OCI-LY1 (cell line): Measurements from ENCODE around the gene PTPA.

Source experiments
- H2AFZ ChIP-seq: fragments of 200-600 bp; sonication (generic), shearing (Covaris generic); 2 replicates; pipeline ENCODE4 v1.6.0; 2014; ENCODE audit warnings: antibody characterized with exemption, mild to moderate bottlenecking, low read length
- H3F3A ChIP-seq: fragments of 200-600 bp; sonication (generic), shearing (Covaris generic); 2 replicates; pipeline ENCODE4 v1.6.0; 2014; ENCODE audit warnings: mild to moderate bottlenecking, antibody characterized with exemption, low read length, moderate library complexity; ENCODE audit not compliant: insufficient read depth
- H3K27ac ChIP-seq: fragments of 200-600 bp; sonication (generic); 2 replicates; pipeline ENCODE4 v1.5.1; 2014; ENCODE audit warnings: low read length, mixed run types, mild to moderate bottlenecking, low read depth; ENCODE audit not compliant: poor library complexity, severe bottlenecking
- H3K27me3 ChIP-seq: fragments of 200-600 bp; sonication (generic); 2 replicates; pipeline ENCODE4 v1.6.0; 2014; ENCODE audit warnings: antibody characterized with exemption, mild to moderate bottlenecking, low read length, moderate library complexity; ENCODE audit not compliant: insufficient read depth
- H3K36me3 ChIP-seq: fragments of 200-600 bp; sonication (generic); 2 replicates; pipeline ENCODE4 v1.6.1; 2014; ENCODE audit warnings: mild to moderate bottlenecking, antibody characterized with exemption, low read length, moderate library complexity, mixed read lengths; ENCODE audit not compliant: insufficient read depth
- H3K4me1 ChIP-seq: fragments of 200-600 bp; sonication (generic); 2 replicates; pipeline ENCODE4 v1.5.1; 2014; ENCODE audit warnings: mild to moderate bottlenecking, low read length, moderate library complexity; ENCODE audit not compliant: insufficient read depth, severe bottlenecking
- H3K4me2 ChIP-seq: fragments of 200-600 bp; sonication (generic), shearing (Covaris generic); 2 replicates; pipeline ENCODE4 v1.6.1; 2014; ENCODE audit warnings: low read length
- H3K4me3 ChIP-seq: fragments of 200-600 bp; sonication (generic); 2 replicates; pipeline ENCODE4 v1.5.1; 2014; ENCODE audit warnings: low read length, low read depth, mild to moderate bottlenecking, mixed read lengths; ENCODE audit not compliant: poor library complexity, severe bottlenecking
- H3K79me2 ChIP-seq: fragments of 200-600 bp; shearing (Covaris generic); 2 replicates; pipeline ENCODE4 v1.6.1; 2016; ENCODE audit warnings: mixed run types, low read length, mixed read lengths; ENCODE audit not compliant: insufficient read depth
- H3K9ac ChIP-seq: fragments of 200-600 bp; sonication (generic), shearing (Covaris generic); 2 replicates; pipeline ENCODE4 v1.6.1; 2014; ENCODE audit warnings: mild to moderate bottlenecking, low read length, mixed read lengths
- H3K9me2 ChIP-seq: fragments of 200-600 bp; sonication (generic), shearing (Covaris generic); 2 replicates; pipeline ENCODE4 v1.6.1; 2014; ENCODE audit warnings: low read depth, mild to moderate bottlenecking, low read length, mixed read lengths
- H3K9me3 ChIP-seq: fragments of 200-600 bp; shearing (Covaris generic); 2 replicates; pipeline ENCODE4 v1.6.1; 2014; ENCODE audit warnings: low read length, mixed read lengths
- H4K20me1 ChIP-seq: fragments of 200-600 bp; sonication (generic), shearing (Covaris generic); 2 replicates; pipeline ENCODE4 v1.6.0; 2016; ENCODE audit warnings: mild to moderate bottlenecking, low read length; ENCODE audit not compliant: insufficient read depth
- EZH2 ChIP-seq: fragments of 200-600 bp; sonication (generic), shearing (Covaris generic); IDR thresholded peaks from 2 replicates; pipeline ENCODE4 v1.8.0; 2017; ENCODE audit warnings: borderline replicate concordance, mixed run types, mild to moderate bottlenecking, antibody characterized with exemption, low read length, moderate library complexity, mixed read lengths
- TF ChIP-seq, protein P1 (sequence below): fragments of 200-600 bp; sonication (generic), shearing (Covaris generic); IDR thresholded peaks from 2 replicates; pipeline ENCODE4 v1.5.1; 2017; ENCODE audit warnings: mild to moderate bottlenecking, antibody characterized with exemption, low read length, moderate library complexity, mixed read lengths

PTPA gene

DNA sequence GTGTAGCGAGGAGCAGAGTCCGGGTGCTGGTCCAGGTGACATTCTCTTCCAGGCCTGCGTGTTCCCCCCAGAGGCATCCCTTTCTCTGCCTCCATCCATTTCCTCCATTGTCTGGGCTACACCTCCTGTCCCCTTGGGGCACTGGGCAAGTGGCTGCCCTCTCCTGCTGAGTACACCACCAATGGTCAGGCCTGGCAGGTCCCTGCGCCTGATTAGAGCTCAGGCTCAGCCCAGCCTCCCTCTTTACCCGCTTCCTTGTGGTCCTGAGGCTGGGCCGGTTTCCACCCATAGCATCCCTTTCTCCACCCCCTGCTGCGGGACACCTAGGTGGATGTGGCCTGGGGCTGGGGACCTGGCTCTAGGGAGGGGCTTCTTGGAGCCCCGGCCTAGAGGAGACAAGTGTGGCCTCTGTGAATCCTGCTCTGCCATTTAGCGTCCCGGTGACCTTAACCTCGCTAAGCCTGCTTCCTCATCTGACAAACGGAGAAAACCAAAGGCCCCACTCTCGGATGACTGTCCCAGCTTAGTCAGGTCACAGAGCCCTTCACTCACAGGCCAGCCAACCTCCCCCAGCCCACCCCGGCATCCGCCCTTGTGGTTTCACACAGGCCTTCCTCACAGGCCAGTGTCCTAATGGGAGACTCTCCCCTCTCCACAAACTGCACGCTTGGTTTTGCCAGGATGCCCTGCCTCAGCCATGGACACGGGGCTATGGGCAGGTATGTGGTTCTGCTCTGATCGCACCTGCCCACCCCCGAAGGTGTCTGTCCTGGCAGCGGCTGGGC is 17.4 kb upstream of the PTPA start:
- H3K9me2 ChIP-seq: no peaks in the 10 kb centered on the region
- TF ChIP-seq, protein P1, sequence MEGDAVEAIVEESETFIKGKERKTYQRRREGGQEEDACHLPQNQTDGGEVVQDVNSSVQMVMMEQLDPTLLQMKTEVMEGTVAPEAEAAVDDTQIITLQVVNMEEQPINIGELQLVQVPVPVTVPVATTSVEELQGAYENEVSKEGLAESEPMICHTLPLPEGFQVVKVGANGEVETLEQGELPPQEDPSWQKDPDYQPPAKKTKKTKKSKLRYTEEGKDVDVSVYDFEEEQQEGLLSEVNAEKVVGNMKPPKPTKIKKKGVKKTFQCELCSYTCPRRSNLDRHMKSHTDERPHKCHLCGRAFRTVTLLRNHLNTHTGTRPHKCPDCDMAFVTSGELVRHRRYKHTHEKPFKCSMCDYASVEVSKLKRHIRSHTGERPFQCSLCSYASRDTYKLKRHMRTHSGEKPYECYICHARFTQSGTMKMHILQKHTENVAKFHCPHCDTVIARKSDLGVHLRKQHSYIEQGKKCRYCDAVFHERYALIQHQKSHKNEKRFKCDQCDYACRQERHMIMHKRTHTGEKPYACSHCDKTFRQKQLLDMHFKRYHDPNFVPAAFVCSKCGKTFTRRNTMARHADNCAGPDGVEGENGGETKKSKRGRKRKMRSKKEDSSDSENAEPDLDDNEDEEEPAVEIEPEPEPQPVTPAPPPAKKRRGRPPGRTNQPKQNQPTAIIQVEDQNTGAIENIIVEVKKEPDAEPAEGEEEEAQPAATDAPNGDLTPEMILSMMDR: no peak
- no peak for TF ChIP-seq EZH2
- H3K4me1 ChIP-seq: no peaks in the 10 kb centered on the region
- no peaks in the 10 kb centered on the region for H4K20me1 ChIP-seq
- H3K9me3 ChIP-seq: no peaks in the 10 kb centered on the region
- no peak overlapping the region for H3K9ac ChIP-seq
- no peak overlapping the region for H3K27ac ChIP-seq
- H3K4me2 ChIP-seq: no peak overlapping the region
- peaks cover 21% of the 10 kb centered on the region for H3K36me3 ChIP-seq
- no peak overlapping the region for H2AFZ ChIP-seq
- H3F3A ChIP-seq: no peaks in the 10 kb centered on the region
- H3K4me3 ChIP-seq: no peak overlapping the region
- H3K27me3 ChIP-seq: no peaks in the 10 kb centered on the region
- no peaks in the 10 kb centered on the region for H3K79me2 ChIP-seq

DNA sequence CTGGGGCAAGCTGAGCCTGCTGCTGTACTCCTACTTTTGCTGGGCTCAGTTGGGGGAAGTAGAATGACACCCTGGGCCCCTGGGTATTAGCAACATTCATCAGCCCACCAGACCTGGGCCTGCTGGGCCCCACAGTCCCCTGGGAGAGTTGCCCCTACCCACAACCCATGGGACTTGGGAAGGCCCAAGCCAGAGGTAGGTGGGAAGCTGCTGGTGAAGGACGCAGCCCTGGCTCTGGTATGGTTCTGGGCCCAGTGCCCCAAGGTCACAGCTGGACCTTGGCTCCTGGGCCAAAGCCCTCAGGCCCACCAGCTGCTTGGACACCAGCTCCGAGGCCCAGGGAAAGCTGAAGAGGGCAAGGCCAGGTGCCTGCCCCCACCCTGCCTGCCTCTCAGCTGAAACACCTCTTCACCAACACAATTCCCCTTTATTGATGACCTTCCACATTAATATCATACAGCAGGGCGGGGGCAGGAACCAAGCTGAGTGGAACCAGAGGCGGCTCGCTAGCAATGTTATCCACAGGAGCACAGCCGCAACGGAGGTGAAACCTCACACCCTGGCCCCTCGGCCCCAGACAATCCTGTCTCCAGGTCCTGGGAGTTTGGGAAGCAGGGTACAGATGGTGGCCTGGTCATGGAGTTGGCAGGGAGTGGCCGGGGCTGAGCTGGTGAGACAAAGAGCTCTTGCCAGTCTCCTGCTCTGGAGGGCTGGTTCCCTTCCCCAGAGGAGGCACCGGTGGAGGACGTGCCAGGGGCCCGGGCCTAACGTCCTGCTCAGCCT is 16.6 kb upstream of the PTPA start:
- Histone ChIP-seq H3K27me3 (no peaks in the 10 kb centered on the region), H3K4me2 (no peak overlapping the region), H3K36me3 (peaks cover 13% of the 10 kb centered on the region), H3K9ac (no peak overlapping the region), H3K4me1 (no peaks in the 10 kb centered on the region), H3K9me3 (no peaks in the 10 kb centered on the region), H3K4me3 (no peak overlapping the region), H3K9me2 (no peaks in the 10 kb centered on the region), H3F3A (no peaks in the 10 kb centered on the region), H2AFZ (no peak overlapping the region), H4K20me1 (no peaks in the 10 kb centered on the region), H3K27ac (no peak overlapping the region), H3K79me2 (no peaks in the 10 kb centered on the region)
- TF ChIP-seq EZH2: no peak
- TF ChIP-seq, protein P1: no peak

- H3K27ac ChIP-seq: no peak overlapping the region
Observed at GRCh38 chr9:129095170-129095667, 16.0 kb upstream of the PTPA start.

More at GRCh38 chr9:129095170-129095667, 16.0 kb upstream of the PTPA start:
- Histone ChIP-seq H3K36me3 (peaks cover 7% of the 10 kb centered on the region), H3K4me3 (no peak overlapping the region), H3K4me1 (peaks cover 4% of the 10 kb centered on the region), H3F3A (no peaks in the 10 kb centered on the region), H2AFZ (no peak overlapping the region), H4K20me1 (no peaks in the 10 kb centered on the region), H3K9me3 (no peaks in the 10 kb centered on the region), H3K9ac (no peak overlapping the region), H3K9me2 (no peaks in the 10 kb centered on the region), H3K27me3 (no peaks in the 10 kb centered on the region), H3K79me2 (no peaks in the 10 kb centered on the region), H3K4me2 (no peak overlapping the region)
- no peak for TF ChIP-seq EZH2
- TF ChIP-seq, protein P1: no peak
